Measurements from ENCODE around the gene RAD51B. TPM values are rescaled to one million over a fixed set of nuclear protein-coding genes. Genes with fewer than 3 reads are reported as not detected.

The RAD51B gene
- total RNA-seq, 4 donors from 2014 or later = 19.6 to 39.7 (median 25.4) TPM

GRCh38 chr14:68639000-68639757, 819.6 kb downstream of the RAD51B start:
- Histone ChIP-seq H3K27me3 (no peaks in the 10 kb centered on the region), H3K4me1 (peaks cover 41% of the 10 kb centered on the region), H3K36me3 (no peaks in the 10 kb centered on the region), H3K4me3 (no peak overlapping the region), H3K27ac (no peak overlapping the region), H3K9me3 (no peaks in the 10 kb centered on the region)
- peak in 1 of 2 donors; percentile 27 for DNase-seq (ENCODE audit: low spot score in 2 of 2)
- TF ChIP-seq EP300 (IDR thresholded peaks at IDR 0.05) = no peak
- 57% methylated on average over 6 of the region's 6 CpGs for WGBS

- Histone ChIP-seq H3K27me3 (no peaks in the 10 kb centered on the region), H3K27ac (no peak overlapping the region), H3K36me3 (no peaks in the 10 kb centered on the region), H3K4me1 (peaks cover 38% of the 10 kb centered on the region), H3K9me3 (no peaks in the 10 kb centered on the region), H3K4me3 (no peak overlapping the region)
- 83% methylated on average over 10 of the region's 10 CpGs for WGBS
- DNase-seq (ENCODE audit: low spot score in 2 of 2) = peak in 1 of 2 donors; percentile 44
- TF ChIP-seq POLR2A (IDR thresholded peaks at IDR 0.05) (no peak), CTCF (IDR thresholded peaks at IDR 0.05) (no peak), EP300 (IDR thresholded peaks at IDR 0.05) (no peak), POLR2AphosphoS5 (IDR thresholded peaks at IDR 0.05) (no peak)
Observed at GRCh38 chr14:68639758-68640574, 820.4 kb downstream of the RAD51B start.

- Histone ChIP-seq H3K4me3 (no peak overlapping the region), H3K36me3 (no peaks in the 10 kb centered on the region), H3K27ac (no peak overlapping the region), H3K27me3 (no peaks in the 10 kb centered on the region), H3K4me1 (peaks cover 20% of the 10 kb centered on the region), H3K9me3 (no peaks in the 10 kb centered on the region)
- no peak for TF ChIP-seq POLR2A (IDR thresholded peaks at IDR 0.05)
- no peak for TF ChIP-seq POLR2AphosphoS5 (IDR thresholded peaks at IDR 0.05)
- no peak for TF ChIP-seq CTCF (IDR thresholded peaks at IDR 0.05)
- TF ChIP-seq EP300 (IDR thresholded peaks at IDR 0.05) = no peak
- DNase-seq (ENCODE audit: low spot score in 2 of 2) = peak; percentile 20 to 39
- 91% methylated on average over 2 of the region's 2 CpGs for WGBS
Observed at GRCh38 chr14:68643673-68644072, 824.1 kb downstream of the RAD51B start.

- H3K27ac ChIP-seq = no peak overlapping the region
- H3K36me3 ChIP-seq = no peaks in the 10 kb centered on the region
- H3K9me3 ChIP-seq = no peaks in the 10 kb centered on the region
- WGBS = 83% methylated on average over 1 of the region's 1 CpG
- no peaks in the 10 kb centered on the region for H3K27me3 ChIP-seq
- TF ChIP-seq POLR2AphosphoS5 (IDR thresholded peaks at IDR 0.05) (no peak), EP300 (IDR thresholded peaks at IDR 0.05) (no peak), POLR2A (IDR thresholded peaks at IDR 0.05) (no peak)
- H3K4me3 ChIP-seq = no peak overlapping the region
- H3K4me1 ChIP-seq = peaks cover 16% of the 10 kb centered on the region
- DNase-seq (ENCODE audit: low spot score in 2 of 2) = peak in 1 of 2 donors; percentile 27
Observed at GRCh38 chr14:68644101-68644500, 824.5 kb downstream of the RAD51B start.

- no peak for TF ChIP-seq CTCF (IDR thresholded peaks at IDR 0.05)
- TF ChIP-seq EP300 (IDR thresholded peaks at IDR 0.05) = no peak
- TF ChIP-seq POLR2AphosphoS5 (IDR thresholded peaks at IDR 0.05) = no peak
- no peak for TF ChIP-seq POLR2A (IDR thresholded peaks at IDR 0.05)
- H3K27ac ChIP-seq = no peak overlapping the region
- no peak overlapping the region for H3K4me3 ChIP-seq
- DNase-seq (ENCODE audit: low spot score in 2 of 2) = no peak
- no peaks in the 10 kb centered on the region for H3K9me3 ChIP-seq
- WGBS = 71% methylated on average over 2 of the region's 2 CpGs
- peaks cover 13% of the 10 kb centered on the region for H3K4me1 ChIP-seq
- no peaks in the 10 kb centered on the region for H3K27me3 ChIP-seq
- no peaks in the 10 kb centered on the region for H3K36me3 ChIP-seq
Observed at GRCh38 chr14:68645371-68645770, 825.8 kb downstream of the RAD51B start.
